Nephron (organoid): ENCODE results near the gene TFDP3.

Experiments
- H3K27ac Mint-ChIP-seq, 3 experiments: 2 replicates each; pipeline ENCODE4 v1.8.0; 2020; ENCODE audit warnings: mixed read lengths in 3 of 3, mild to moderate bottlenecking in 2 of 3, moderate library complexity in 1 of 3
- H3K27me3 Mint-ChIP-seq: 2 replicates; pipeline ENCODE4 v1.8.0; 2021; ENCODE audit warnings: low read depth, mild to moderate bottlenecking, moderate library complexity, mixed read lengths
- H3K36me3 Mint-ChIP-seq: 2 replicates; pipeline ENCODE4 v1.8.0; 2020; ENCODE audit warnings: low read depth, mixed read lengths
- H3K4me1 Mint-ChIP-seq: 2 replicates; pipeline ENCODE4 v1.8.0; 2020; ENCODE audit warnings: mixed read lengths
- H3K4me3 Mint-ChIP-seq, 3 experiments: 2 replicates each; pipeline ENCODE4 v1.8.0; 2020; ENCODE audit warnings: mild to moderate bottlenecking in 3 of 3, mixed read lengths in 3 of 3, moderate library complexity in 2 of 3
- H3K9me3 Mint-ChIP-seq: 2 replicates; pipeline ENCODE4 v1.8.0; 2020; ENCODE audit warnings: mixed read lengths
- TF ChIP-seq, protein P1 (sequence below), 3 experiments: fragments of 200-600 bp; sonication (generic); IDR thresholded peaks; one replicate each; pipeline ENCODE4 v1.5.0; 2021; ENCODE audit warnings: antibody characterized with exemption in 3 of 3; ENCODE audit not compliant: unreplicated experiment in 3 of 3

The TFDP3 gene

DNA sequence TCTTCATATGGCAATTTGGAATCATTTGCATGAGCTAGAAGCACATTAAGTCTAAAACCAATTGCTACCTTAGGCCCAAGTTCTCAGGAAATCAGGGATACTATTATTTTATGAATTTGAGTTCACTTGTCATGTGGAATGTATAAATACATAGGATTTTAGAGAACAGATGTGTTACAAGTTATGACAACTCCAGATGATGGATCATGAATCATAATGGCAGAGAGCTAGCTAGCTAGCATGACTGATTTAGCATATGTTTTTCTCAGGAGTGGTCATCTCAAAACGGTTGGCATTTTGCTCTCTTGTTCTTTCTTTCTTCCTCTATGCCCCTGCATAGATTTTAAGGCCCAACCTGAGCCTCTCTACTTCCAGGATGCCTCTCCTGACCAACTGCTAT, 14.2 kb upstream of the TFDP3 start:
- Mint-ChIP-seq H3K36me3 (no peaks in the 10 kb centered on the region), H3K4me1 (no peaks in the 10 kb centered on the region), H3K9me3 (no peaks in the 10 kb centered on the region), H3K27me3 (no peaks in the 10 kb centered on the region), H3K27ac (no peak overlapping the region), H3K4me3 (no peak overlapping the region)
- TF ChIP-seq, protein P1, sequence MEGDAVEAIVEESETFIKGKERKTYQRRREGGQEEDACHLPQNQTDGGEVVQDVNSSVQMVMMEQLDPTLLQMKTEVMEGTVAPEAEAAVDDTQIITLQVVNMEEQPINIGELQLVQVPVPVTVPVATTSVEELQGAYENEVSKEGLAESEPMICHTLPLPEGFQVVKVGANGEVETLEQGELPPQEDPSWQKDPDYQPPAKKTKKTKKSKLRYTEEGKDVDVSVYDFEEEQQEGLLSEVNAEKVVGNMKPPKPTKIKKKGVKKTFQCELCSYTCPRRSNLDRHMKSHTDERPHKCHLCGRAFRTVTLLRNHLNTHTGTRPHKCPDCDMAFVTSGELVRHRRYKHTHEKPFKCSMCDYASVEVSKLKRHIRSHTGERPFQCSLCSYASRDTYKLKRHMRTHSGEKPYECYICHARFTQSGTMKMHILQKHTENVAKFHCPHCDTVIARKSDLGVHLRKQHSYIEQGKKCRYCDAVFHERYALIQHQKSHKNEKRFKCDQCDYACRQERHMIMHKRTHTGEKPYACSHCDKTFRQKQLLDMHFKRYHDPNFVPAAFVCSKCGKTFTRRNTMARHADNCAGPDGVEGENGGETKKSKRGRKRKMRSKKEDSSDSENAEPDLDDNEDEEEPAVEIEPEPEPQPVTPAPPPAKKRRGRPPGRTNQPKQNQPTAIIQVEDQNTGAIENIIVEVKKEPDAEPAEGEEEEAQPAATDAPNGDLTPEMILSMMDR (IDR thresholded peaks at IDR 0.05; ENCODE audit: unreplicated experiment in 3 of 3): no peak

DNA sequence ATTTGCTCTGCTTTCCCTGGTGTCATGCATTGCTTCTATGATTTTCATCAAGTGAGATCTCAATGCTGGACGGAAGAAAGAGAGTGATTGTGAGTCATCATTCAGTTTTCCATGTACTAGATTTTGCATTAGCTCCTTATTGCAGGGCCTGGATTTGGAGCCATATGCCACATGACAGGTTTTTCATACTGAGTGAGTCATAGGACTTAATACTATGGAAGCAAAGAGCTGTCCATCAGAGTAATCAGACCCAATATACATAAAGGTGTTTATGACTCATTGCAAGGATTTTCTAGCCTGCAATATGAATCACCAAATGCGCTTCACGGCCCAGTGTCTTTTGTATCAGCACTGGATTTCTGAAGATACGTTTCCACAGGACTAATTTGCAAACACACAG, 11.2 kb upstream of the TFDP3 start:
- TF ChIP-seq, protein P1 (IDR thresholded peaks at IDR 0.05; ENCODE audit: unreplicated experiment in 3 of 3): no peak
- H3K4me1 Mint-ChIP-seq: no peaks in the 10 kb centered on the region
- H3K36me3 Mint-ChIP-seq: no peaks in the 10 kb centered on the region
- H3K27me3 Mint-ChIP-seq: no peaks in the 10 kb centered on the region
- no peak overlapping the region for H3K4me3 Mint-ChIP-seq
- H3K9me3 Mint-ChIP-seq: no peaks in the 10 kb centered on the region
- no peak overlapping the region for H3K27ac Mint-ChIP-seq

DNA sequence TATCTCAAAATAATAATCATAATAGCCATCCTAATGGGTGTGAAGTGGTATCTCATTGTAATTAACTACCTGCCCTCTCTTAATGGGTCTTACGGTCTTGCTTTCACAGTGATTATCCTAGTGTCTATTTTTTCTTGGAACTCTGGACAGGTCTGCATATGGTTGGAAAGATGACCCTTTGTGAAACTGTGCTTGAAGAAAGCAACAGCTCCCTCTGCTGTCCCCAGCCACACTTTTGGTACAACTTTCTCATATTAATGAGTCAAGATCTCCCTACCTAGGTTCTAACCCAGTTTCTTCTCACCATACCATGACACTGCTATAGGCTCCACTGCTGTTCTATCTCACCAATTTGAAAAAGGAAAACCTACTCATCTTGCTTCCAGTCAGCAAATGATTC, 2.4 kb downstream of the TFDP3 start:
- Mint-ChIP-seq H3K9me3 (no peaks in the 10 kb centered on the region), H3K27me3 (peaks cover 4% of the 10 kb centered on the region), H3K27ac (no peak overlapping the region), H3K36me3 (no peaks in the 10 kb centered on the region), H3K4me1 (peaks cover 5% of the 10 kb centered on the region), H3K4me3 (no peak overlapping the region)
- TF ChIP-seq, protein P1 (IDR thresholded peaks at IDR 0.05; ENCODE audit: unreplicated experiment in 3 of 3): peak; percentile 38 to 52 (median 51)

DNA sequence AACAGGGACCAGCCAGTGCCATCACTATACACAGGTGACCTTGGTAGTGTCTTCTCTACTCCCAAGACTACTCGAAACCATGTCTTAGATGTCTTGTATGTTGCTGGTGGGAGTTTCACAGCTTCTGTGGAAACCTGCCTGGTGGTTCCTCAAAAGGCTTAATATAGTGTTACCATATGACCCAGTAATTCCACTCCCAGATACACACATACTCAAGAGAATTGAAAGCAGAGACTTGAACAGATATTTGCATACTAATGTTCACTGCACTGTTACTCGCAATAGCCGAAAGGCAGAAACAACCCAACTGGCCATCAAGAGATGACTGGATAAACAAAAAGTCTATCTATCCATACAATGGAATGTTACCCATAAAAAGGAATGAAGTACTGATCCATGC, 3.1 kb downstream of the TFDP3 start:
- no peak overlapping the region for H3K27ac Mint-ChIP-seq
- peaks cover 4% of the 10 kb centered on the region for H3K27me3 Mint-ChIP-seq
- no peaks in the 10 kb centered on the region for H3K9me3 Mint-ChIP-seq
- H3K4me1 Mint-ChIP-seq: peaks cover 5% of the 10 kb centered on the region
- H3K4me3 Mint-ChIP-seq: no peak overlapping the region
- TF ChIP-seq, protein P1 (IDR thresholded peaks at IDR 0.05; ENCODE audit: unreplicated experiment in 3 of 3): no peak
- H3K36me3 Mint-ChIP-seq: no peaks in the 10 kb centered on the region

DNA sequence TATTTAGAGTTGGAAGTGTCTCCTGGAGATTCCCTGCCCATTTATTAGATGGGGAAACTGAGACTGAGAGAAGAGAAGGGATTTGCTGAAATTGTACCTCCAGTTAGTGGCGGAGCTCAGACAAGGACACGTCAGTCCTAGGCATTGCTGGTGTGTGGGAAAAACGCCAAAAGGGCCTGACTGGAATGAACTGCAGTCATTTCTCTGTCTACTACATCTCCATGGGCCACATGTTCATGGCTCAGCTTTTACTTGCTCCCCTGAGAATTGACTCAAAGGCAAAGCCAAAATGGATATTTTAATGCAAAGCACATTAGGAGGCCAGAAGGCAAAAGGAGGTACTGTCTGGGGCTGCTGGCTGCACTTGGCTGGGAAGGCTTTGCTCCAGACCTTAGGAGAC, 3.9 kb downstream of the TFDP3 start:
- no peak overlapping the region for H3K27ac Mint-ChIP-seq
- H3K4me3 Mint-ChIP-seq: no peak overlapping the region
- H3K36me3 Mint-ChIP-seq: no peaks in the 10 kb centered on the region
- H3K4me1 Mint-ChIP-seq: peaks cover 5% of the 10 kb centered on the region
- no peaks in the 10 kb centered on the region for H3K9me3 Mint-ChIP-seq
- H3K27me3 Mint-ChIP-seq: peaks cover 4% of the 10 kb centered on the region
- TF ChIP-seq, protein P1 (IDR thresholded peaks at IDR 0.05; ENCODE audit: unreplicated experiment in 3 of 3): no peak

DNA sequence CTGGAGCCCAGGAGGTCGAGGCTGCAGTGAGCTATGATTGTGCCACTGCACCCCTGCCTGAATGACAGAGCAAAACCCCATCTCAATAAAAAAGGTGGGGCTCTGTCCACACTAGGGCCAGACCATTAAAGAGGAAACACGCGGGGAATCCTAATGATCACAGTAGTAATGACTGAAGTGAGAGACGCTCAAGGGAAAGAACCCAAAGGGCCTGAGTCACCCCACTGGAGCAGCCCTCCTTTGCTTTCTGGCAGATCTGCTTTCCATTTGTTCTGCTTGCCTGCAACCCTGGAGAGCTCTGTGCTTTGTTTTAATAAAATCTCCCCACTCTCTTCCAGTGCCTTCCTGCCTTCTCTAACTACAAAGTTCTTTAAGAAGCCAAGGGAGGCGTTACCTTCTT, 5.0 kb downstream of the TFDP3 start:
- H3K27ac Mint-ChIP-seq: no peak overlapping the region
- peaks cover 5% of the 10 kb centered on the region for H3K4me1 Mint-ChIP-seq
- no peaks in the 10 kb centered on the region for H3K36me3 Mint-ChIP-seq
- TF ChIP-seq, protein P1 (IDR thresholded peaks at IDR 0.05; ENCODE audit: unreplicated experiment in 3 of 3): no peak
- peaks cover 4% of the 10 kb centered on the region for H3K27me3 Mint-ChIP-seq
- no peaks in the 10 kb centered on the region for H3K9me3 Mint-ChIP-seq
- H3K4me3 Mint-ChIP-seq: no peak overlapping the region
